OCI-LY1 (cell line): ENCODE results near the gene FABP6.

Source experiments
- H2AFZ ChIP-seq: fragments of 200-600 bp; sonication (generic), shearing (Covaris generic); 2 replicates; pipeline ENCODE4 v1.6.0; 2014; ENCODE audit warnings: antibody characterized with exemption, mild to moderate bottlenecking, low read length
- H3F3A ChIP-seq: fragments of 200-600 bp; sonication (generic), shearing (Covaris generic); 2 replicates; pipeline ENCODE4 v1.6.0; 2014; ENCODE audit warnings: mild to moderate bottlenecking, antibody characterized with exemption, low read length, moderate library complexity; ENCODE audit not compliant: insufficient read depth
- H3K27ac ChIP-seq: fragments of 200-600 bp; sonication (generic); 2 replicates; pipeline ENCODE4 v1.5.1; 2014; ENCODE audit warnings: low read length, mixed run types, mild to moderate bottlenecking, low read depth; ENCODE audit not compliant: poor library complexity, severe bottlenecking
- H3K27me3 ChIP-seq: fragments of 200-600 bp; sonication (generic); 2 replicates; pipeline ENCODE4 v1.6.0; 2014; ENCODE audit warnings: antibody characterized with exemption, mild to moderate bottlenecking, low read length, moderate library complexity; ENCODE audit not compliant: insufficient read depth
- H3K36me3 ChIP-seq: fragments of 200-600 bp; sonication (generic); 2 replicates; pipeline ENCODE4 v1.6.1; 2014; ENCODE audit warnings: mild to moderate bottlenecking, antibody characterized with exemption, low read length, moderate library complexity, mixed read lengths; ENCODE audit not compliant: insufficient read depth
- H3K4me1 ChIP-seq: fragments of 200-600 bp; sonication (generic); 2 replicates; pipeline ENCODE4 v1.5.1; 2014; ENCODE audit warnings: mild to moderate bottlenecking, low read length, moderate library complexity; ENCODE audit not compliant: insufficient read depth, severe bottlenecking
- H3K4me2 ChIP-seq: fragments of 200-600 bp; sonication (generic), shearing (Covaris generic); 2 replicates; pipeline ENCODE4 v1.6.1; 2014; ENCODE audit warnings: low read length
- H3K4me3 ChIP-seq: fragments of 200-600 bp; sonication (generic); 2 replicates; pipeline ENCODE4 v1.5.1; 2014; ENCODE audit warnings: low read length, low read depth, mild to moderate bottlenecking, mixed read lengths; ENCODE audit not compliant: poor library complexity, severe bottlenecking
- H3K79me2 ChIP-seq: fragments of 200-600 bp; shearing (Covaris generic); 2 replicates; pipeline ENCODE4 v1.6.1; 2016; ENCODE audit warnings: mixed run types, low read length, mixed read lengths; ENCODE audit not compliant: insufficient read depth
- H3K9ac ChIP-seq: fragments of 200-600 bp; sonication (generic), shearing (Covaris generic); 2 replicates; pipeline ENCODE4 v1.6.1; 2014; ENCODE audit warnings: mild to moderate bottlenecking, low read length, mixed read lengths
- H3K9me2 ChIP-seq: fragments of 200-600 bp; sonication (generic), shearing (Covaris generic); 2 replicates; pipeline ENCODE4 v1.6.1; 2014; ENCODE audit warnings: low read depth, mild to moderate bottlenecking, low read length, mixed read lengths
- H3K9me3 ChIP-seq: fragments of 200-600 bp; shearing (Covaris generic); 2 replicates; pipeline ENCODE4 v1.6.1; 2014; ENCODE audit warnings: low read length, mixed read lengths
- H4K20me1 ChIP-seq: fragments of 200-600 bp; sonication (generic), shearing (Covaris generic); 2 replicates; pipeline ENCODE4 v1.6.0; 2016; ENCODE audit warnings: mild to moderate bottlenecking, low read length; ENCODE audit not compliant: insufficient read depth
- CTCF ChIP-seq: fragments of 200-600 bp; sonication (generic), shearing (Covaris generic); IDR thresholded peaks from 2 replicates; pipeline ENCODE4 v1.5.1; 2017; ENCODE audit warnings: mild to moderate bottlenecking, antibody characterized with exemption, low read length, moderate library complexity, mixed read lengths
- EZH2 ChIP-seq: fragments of 200-600 bp; sonication (generic), shearing (Covaris generic); IDR thresholded peaks from 2 replicates; pipeline ENCODE4 v1.8.0; 2017; ENCODE audit warnings: borderline replicate concordance, mixed run types, mild to moderate bottlenecking, antibody characterized with exemption, low read length, moderate library complexity, mixed read lengths

The FABP6 gene

GRCh38 chr5:160230686-160231527 is 1.6 kb downstream of the FABP6 start:
- no peaks in the 10 kb centered on the region for H3K79me2 ChIP-seq
- H3K4me3 ChIP-seq, result no peak overlapping the region
- H3K27me3 ChIP-seq, result no peaks in the 10 kb centered on the region
- H3K27ac ChIP-seq, result no peak overlapping the region
- H3F3A ChIP-seq, result no peaks in the 10 kb centered on the region
- H3K9me3 ChIP-seq, result no peaks in the 10 kb centered on the region
- H3K9ac ChIP-seq, result no peak overlapping the region
- H3K9me2 ChIP-seq, result no peaks in the 10 kb centered on the region
- H3K4me1 ChIP-seq, result no peaks in the 10 kb centered on the region
- H3K4me2 ChIP-seq, result no peak overlapping the region
- H3K36me3 ChIP-seq, result no peaks in the 10 kb centered on the region
- no peaks in the 10 kb centered on the region for H4K20me1 ChIP-seq
- no peak overlapping the region for H2AFZ ChIP-seq
- no peak for TF ChIP-seq CTCF
- TF ChIP-seq EZH2, result no peak

GRCh38 chr5:160231783-160232342 is 2.6 kb downstream of the FABP6 start:
- H3F3A ChIP-seq, result no peaks in the 10 kb centered on the region
- H3K9ac ChIP-seq, result no peak overlapping the region
- no peaks in the 10 kb centered on the region for H3K27me3 ChIP-seq
- H3K36me3 ChIP-seq, result no peaks in the 10 kb centered on the region
- no peak overlapping the region for H3K27ac ChIP-seq
- TF ChIP-seq EZH2 (no peak), CTCF (no peak)
- H3K9me2 ChIP-seq, result no peaks in the 10 kb centered on the region
- no peaks in the 10 kb centered on the region for H3K9me3 ChIP-seq
- H3K79me2 ChIP-seq, result no peaks in the 10 kb centered on the region
- H3K4me2 ChIP-seq, result no peak overlapping the region
- no peak overlapping the region for H2AFZ ChIP-seq
- no peaks in the 10 kb centered on the region for H3K4me1 ChIP-seq
- H3K4me3 ChIP-seq, result no peak overlapping the region
- H4K20me1 ChIP-seq, result no peaks in the 10 kb centered on the region

- Histone ChIP-seq H3K36me3 (no peaks in the 10 kb centered on the region), H2AFZ (no peak overlapping the region), H3K9ac (no peak overlapping the region), H3K9me3 (no peaks in the 10 kb centered on the region), H4K20me1 (no peaks in the 10 kb centered on the region), H3K4me3 (no peak overlapping the region), H3K4me1 (no peaks in the 10 kb centered on the region), H3K27ac (no peak overlapping the region), H3K4me2 (no peak overlapping the region), H3K79me2 (no peaks in the 10 kb centered on the region), H3F3A (no peaks in the 10 kb centered on the region), H3K9me2 (no peaks in the 10 kb centered on the region), H3K27me3 (no peaks in the 10 kb centered on the region)
- TF ChIP-seq CTCF (no peak), EZH2 (no peak)
Measured at GRCh38 chr5:160233215-160233614, 3.9 kb downstream of the FABP6 start.
